ENCODE measurements around the gene NEUROD6. TPM values are rescaled to one million over a fixed set of nuclear protein-coding genes. Genes with fewer than 3 reads are reported as not detected.

The NEUROD6 gene

DNA sequence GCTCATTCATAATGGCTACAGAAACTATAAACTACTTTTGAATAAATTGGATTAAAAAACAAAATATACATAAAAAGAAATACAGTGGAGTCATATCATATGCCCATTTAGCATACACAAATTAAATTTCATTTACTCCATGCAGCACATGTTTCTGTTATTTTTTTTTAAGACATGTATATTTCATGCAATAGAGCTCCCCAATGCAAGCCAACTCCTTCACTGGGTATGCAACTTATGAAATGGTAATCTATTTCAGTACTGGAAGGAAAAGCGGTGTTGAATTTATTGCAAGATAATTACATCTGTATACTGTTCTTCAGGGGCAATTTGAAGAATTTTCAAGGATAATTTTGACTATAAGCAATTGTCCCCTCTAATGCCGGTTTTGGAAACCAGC is 49.9 kb downstream of the NEUROD6 start:
- Histone ChIP-seq H3K27ac (ENCODE audit: low read depth, low read length) (no peak overlapping the region), H2BK120ac (ENCODE audit: low read depth, low read length) (no peak overlapping the region), H3K18ac (ENCODE audit: low read length) (no peak overlapping the region), H3K4me2 (ENCODE audit: low read length) (no peak overlapping the region), H4K8ac (ENCODE audit: low read depth, low read length) (no peak overlapping the region), H3K27me3 (ENCODE audit: insufficient read depth, low read length, poor library complexity) (no peaks in the 10 kb centered on the region), H3K9ac (ENCODE audit: low read length) (no peak overlapping the region), H4K5ac (ENCODE audit: low read length) (no peak overlapping the region), H3K23ac (ENCODE audit: low read length) (no peak overlapping the region), H3K56ac (ENCODE audit: low read length) (no peak overlapping the region), H2AK5ac (ENCODE audit: low read length) (no peak overlapping the region), H3K79me2 (ENCODE audit: control insufficient read depth, insufficient read depth, low read length) (no peaks in the 10 kb centered on the region), H2BK5ac (ENCODE audit: low read length) (no peak overlapping the region), H3K4ac (ENCODE audit: low read depth, low read length) (no peak overlapping the region), H3K36me3 (ENCODE audit: control insufficient read depth, insufficient read depth, low read length) (no peaks in the 10 kb centered on the region), H3K4me1 (ENCODE audit: control insufficient read depth, low read depth, low read length) (no peaks in the 10 kb centered on the region), H3K4me3 (ENCODE audit: low read length) (no peak overlapping the region), H2BK15ac (replicated peaks; ENCODE audit: low read depth) (no peak overlapping the region), H3K79me1 (ENCODE audit: low read length) (no peaks in the 10 kb centered on the region)
- no CpG with 5 or more reads among the region's 2 CpGs for WGBS (ENCODE audit: extremely low coverage, insufficient coverage, low lambda C conversion rate)
- DNase-seq = no peak

Small RNA genes within 50 kb of the gene (small RNA-seq; reads per million reads assigned to genes)
- gene AC006380.1 (ENCODE audit: insufficient read depth) = not detected
